ENCODE measurements around the gene GFOD1.
"Not testable (repeated sequence)": the region's sequence is repeated elsewhere in the genome, so short reads cannot be mapped to it uniquely, and the experiment has no call there.

- not testable (repeated sequence) for TF ChIP-seq USF2 (IDR thresholded peaks at IDR 0.05; ENCODE audit: borderline replicate concordance, low read depth, low read length); CEBPZ (IDR thresholded peaks at IDR 0.05; ENCODE audit: low read depth, low read length); KLF5 (IDR thresholded peaks at IDR 0.05; ENCODE audit: partially characterized antibody); CTCF (IDR thresholded peaks at IDR 0.05 in 2 of 3, conservative IDR thresholded peaks at IDR 0.05 in 1 of 3; ENCODE audit: control insufficient read depth in 2 of 3, extremely low read depth in 1 of 3, insufficient read depth in 1 of 3, low read depth in 3 of 3, low read length in 3 of 3); PAX8 (IDR thresholded peaks at IDR 0.05); SMARCA5 (IDR thresholded peaks at IDR 0.05); NFIC (IDR thresholded peaks at IDR 0.05; ENCODE audit: low read depth, low read length); CBX5 (IDR thresholded peaks at IDR 0.05; ENCODE audit: low read depth); ZBED1 (IDR thresholded peaks at IDR 0.05; ENCODE audit: borderline replicate concordance); BCLAF1 (IDR thresholded peaks at IDR 0.05); RAD21 (IDR thresholded peaks at IDR 0.05; ENCODE audit: insufficient read depth, low read depth, low read length); TCF12 (IDR thresholded peaks at IDR 0.05; ENCODE audit: low read depth, low read length)
Measured at GRCh38 chr6:13388769-13389168, 98.6 kb downstream of the GFOD1 start.

All from GM12878 (cell line).